ENCODE results near the gene FAR2.
"Not testable (repeated sequence)": the region's sequence is repeated elsewhere in the genome, so short reads cannot be mapped to it uniquely, and the experiment has no call there.

The FAR2 gene

GRCh38 chr12:29329411-29329810 is 180.3 kb downstream of the FAR2 start:
- no peak for DNase-seq (ENCODE audit: low read depth)

- DNase-seq (ENCODE audit: low read depth) = no peak
These were observed 184.1 kb downstream of the FAR2 start for GRCh38 chr12:29333178-29333577.

- peak; percentile 7 for DNase-seq (ENCODE audit: low read depth)
These were observed 185.9 kb downstream of the FAR2 start for GRCh38 chr12:29334937-29335336.

DNA sequence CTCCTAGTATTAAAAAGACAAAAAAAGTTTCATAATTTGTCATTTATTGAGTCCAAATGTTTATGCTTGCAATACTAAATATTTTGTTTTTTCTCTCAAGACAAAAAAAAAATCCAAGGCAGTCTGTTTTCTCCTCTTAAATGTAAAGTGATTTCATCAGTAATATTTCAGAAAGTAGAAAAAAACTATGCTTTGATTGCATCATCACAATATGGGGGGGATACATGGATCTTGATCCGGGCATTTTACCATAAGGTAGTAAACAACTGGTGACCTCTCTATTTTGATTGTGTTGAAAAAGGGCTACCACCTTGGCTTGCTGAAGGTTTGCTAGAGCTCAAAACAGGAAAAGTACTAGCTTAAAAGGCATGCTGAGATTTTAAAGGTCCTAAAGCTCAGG is 188.2 kb downstream of the FAR2 start:
- no peak for DNase-seq (ENCODE audit: low read depth)

GRCh38 chr12:29343022-29343799 is 194.1 kb downstream of the FAR2 start:
- no peak for DNase-seq (ENCODE audit: low read depth)

DNA sequence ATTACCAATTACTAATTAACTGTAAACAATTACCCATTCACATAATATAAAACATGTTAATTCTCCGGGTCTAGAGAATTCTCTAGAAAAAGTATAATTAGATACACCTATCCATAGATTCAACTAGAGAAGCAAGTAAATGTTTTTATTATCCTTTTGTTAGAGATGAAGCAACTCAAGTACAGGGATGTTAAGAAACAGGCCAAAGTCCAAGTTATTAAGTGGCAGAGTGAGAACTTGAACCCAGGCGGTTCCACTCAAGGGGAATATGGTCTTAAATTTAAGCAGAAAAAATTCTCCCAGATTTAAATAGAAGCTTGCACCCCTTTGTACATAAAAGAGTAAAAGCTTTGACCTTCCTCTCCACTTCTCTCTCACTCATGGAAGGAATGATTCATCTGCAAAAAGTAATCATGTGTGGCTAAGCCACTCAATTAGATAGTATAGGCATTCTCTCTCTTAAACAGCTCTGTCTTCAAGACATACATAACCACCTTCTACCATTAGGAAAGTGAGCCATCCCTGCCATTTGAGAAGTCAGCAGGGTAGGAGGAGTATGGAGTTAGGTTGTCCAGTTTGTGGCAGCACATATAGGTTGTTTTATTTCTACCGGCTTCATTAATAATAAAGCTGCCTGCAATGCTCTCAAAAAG is 197.8 kb downstream of the FAR2 start:
- no peak for DNase-seq (ENCODE audit: low read depth)

DNA sequence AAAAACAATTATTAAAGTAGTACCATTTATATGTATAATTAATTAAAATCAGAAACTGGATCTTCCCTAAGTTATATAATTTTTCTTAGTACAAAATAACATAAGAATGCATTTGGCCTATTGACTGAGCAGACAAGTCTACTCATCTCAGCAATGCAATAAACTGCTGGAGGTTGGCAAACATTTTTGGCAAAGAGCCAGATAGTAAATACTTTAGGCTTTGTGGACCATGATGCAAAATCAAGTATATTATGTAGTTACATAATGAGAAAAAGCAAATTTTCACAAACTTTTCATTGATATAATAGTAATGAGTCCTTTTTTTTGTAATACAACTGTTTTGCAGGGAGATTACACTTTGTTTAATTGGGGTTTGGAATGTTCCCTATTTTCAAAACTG is 201.0 kb downstream of the FAR2 start:
- DNase-seq (ENCODE audit: low read depth) = peak; percentile 20

DNA sequence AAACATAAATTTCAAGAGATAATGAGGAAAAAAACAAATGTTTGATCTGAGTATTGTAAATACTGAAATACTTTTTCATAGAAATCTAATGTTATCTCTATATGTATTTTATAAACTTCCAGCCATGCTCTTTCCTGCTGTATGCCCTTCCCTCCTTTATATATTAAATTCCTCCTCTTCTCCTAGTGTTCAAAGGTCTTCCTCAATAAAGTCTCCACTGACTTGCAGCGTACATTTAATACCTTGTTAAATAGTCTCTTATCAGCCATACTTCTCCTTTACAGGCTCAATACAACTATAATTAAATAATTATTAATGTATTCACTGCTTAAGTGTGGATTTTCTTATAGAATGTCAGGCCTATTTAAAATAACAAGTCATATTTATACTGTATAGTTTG is 205.9 kb downstream of the FAR2 start:
- no peak for DNase-seq (ENCODE audit: low read depth)

- no peak for DNase-seq (ENCODE audit: low read depth)
These were observed 216.0 kb downstream of the FAR2 start for GRCh38 chr12:29365091-29365490.

GRCh38 chr12:29374012-29374411 is 224.9 kb downstream of the FAR2 start:
- no peak for DNase-seq (ENCODE audit: low read depth)

DNA sequence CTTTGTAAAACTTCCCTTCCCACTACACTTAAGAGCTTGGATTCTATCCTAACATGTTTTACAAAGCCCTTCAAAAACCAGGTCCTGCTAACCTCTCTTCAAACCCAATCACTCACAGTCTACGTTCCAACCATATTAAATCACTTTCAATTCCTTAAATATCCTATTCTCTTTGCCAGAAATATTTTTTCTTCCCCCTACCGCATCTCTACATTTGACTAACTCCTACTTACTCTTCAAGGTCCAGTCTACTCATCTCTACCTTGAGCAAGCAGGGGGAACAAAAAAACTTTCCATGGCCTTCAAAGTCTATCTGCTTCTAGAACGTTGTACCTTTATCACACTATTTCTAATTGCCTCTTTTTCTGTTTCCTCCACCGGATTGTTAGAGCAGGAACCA is 225.8 kb downstream of the FAR2 start:
- DNase-seq (ENCODE audit: low read depth) = no peak

DNA sequence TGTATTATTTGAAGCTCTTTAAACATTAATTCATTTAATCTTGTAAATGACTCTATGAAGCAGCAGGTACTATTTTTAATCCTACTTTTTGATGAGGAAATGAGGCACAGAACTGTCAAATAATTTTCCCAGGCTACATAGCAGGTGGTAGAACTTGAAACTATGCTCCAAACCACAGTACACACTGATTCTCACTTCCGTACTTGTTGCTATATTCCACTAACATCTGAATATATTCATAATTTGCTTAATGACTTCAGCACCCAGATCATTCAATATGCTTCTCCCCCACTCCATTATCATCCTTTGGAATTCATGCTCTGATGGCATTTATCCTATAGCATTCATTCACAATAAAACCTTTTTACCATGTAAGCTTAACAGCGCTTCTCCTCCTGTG is 227.0 kb downstream of the FAR2 start:
- no peak for DNase-seq (ENCODE audit: low read depth)

GRCh38 chr12:29380536-29381523 is 231.8 kb downstream of the FAR2 start, which contains the start of gene ERGIC2:
Gene ERGIC2 (minus strand): TSS chr12:29381172. CDS start chr12:29371633, 9,539 bp downstream.
- DNase-seq (ENCODE audit: low read depth) = peak; percentile 99

GRCh38 chr12:29382251-29382650 is 233.2 kb downstream of the FAR2 start:
- DNase-seq (ENCODE audit: low read depth) = no peak

- not testable (repeated sequence) for DNase-seq (ENCODE audit: low read depth)
These were observed 236.1 kb downstream of the FAR2 start for GRCh38 chr12:29385194-29385593.

Data from ELR (cell line).